ENCODE data around the gene PPM1M.

GRCh38 chr3:52295671-52296208 lies 50.2 kb downstream of the PPM1M start:
- TF ChIP-seq, protein P1, sequence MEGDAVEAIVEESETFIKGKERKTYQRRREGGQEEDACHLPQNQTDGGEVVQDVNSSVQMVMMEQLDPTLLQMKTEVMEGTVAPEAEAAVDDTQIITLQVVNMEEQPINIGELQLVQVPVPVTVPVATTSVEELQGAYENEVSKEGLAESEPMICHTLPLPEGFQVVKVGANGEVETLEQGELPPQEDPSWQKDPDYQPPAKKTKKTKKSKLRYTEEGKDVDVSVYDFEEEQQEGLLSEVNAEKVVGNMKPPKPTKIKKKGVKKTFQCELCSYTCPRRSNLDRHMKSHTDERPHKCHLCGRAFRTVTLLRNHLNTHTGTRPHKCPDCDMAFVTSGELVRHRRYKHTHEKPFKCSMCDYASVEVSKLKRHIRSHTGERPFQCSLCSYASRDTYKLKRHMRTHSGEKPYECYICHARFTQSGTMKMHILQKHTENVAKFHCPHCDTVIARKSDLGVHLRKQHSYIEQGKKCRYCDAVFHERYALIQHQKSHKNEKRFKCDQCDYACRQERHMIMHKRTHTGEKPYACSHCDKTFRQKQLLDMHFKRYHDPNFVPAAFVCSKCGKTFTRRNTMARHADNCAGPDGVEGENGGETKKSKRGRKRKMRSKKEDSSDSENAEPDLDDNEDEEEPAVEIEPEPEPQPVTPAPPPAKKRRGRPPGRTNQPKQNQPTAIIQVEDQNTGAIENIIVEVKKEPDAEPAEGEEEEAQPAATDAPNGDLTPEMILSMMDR (IDR thresholded peaks at IDR 0.05), result no peak
- no peak for TF ChIP-seq POLR2A (IDR thresholded peaks at IDR 0.05)

All from transverse colon (tissue), 3 donors.